GM13977 (cell line): Measurements from ENCODE around the gene TRAPPC5.

Experiments
- DNase-seq: peaks from one replicate; pipeline ENCODE4 v3.0.0; 2012; ENCODE audit warnings: low spot score
- in situ Hi-C: fragments of 300-500 bp; cut with MboI; formaldehyde crosslinking; loops from one replicate; pipeline ENCODE4 v1.12.0; 2022; ENCODE audit warnings: low sequenced_read_pairs, low pct_unique_long_range_greater_than_20kb, mixed read lengths, inconsistent platforms; ENCODE audit not compliant: unreplicated experiment
- TF ChIP-seq, protein P1 (sequence below): IDR thresholded peaks from 2 replicates; pipeline ENCODE4 v1.5.1; 2012; ENCODE audit warnings: mild to moderate bottlenecking, control low read depth; ENCODE audit not compliant: insufficient read depth; ENCODE audit errors: extremely low read depth, missing control alignments

Gene TRAPPC5

DNA sequence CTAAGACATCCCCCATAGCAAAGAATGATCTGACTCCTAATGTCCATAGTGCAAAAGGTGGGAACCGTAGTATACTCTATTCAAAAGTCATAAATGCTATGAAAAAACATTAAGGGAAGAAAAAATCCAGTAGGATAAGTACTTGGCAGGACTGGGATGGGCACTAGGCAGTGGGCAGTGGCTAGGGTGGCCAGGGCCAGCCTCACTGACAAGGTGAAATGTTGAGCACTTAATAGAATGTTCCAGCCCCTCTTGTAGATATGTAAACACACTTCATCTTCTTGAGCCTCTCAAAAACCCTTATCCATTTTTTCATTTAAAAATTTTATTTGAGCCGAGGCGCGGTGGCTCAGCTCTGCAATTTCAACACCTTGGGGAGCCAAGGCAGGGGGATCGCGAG, 52.7 kb downstream of the TRAPPC5 start:
- TF ChIP-seq, protein P1, sequence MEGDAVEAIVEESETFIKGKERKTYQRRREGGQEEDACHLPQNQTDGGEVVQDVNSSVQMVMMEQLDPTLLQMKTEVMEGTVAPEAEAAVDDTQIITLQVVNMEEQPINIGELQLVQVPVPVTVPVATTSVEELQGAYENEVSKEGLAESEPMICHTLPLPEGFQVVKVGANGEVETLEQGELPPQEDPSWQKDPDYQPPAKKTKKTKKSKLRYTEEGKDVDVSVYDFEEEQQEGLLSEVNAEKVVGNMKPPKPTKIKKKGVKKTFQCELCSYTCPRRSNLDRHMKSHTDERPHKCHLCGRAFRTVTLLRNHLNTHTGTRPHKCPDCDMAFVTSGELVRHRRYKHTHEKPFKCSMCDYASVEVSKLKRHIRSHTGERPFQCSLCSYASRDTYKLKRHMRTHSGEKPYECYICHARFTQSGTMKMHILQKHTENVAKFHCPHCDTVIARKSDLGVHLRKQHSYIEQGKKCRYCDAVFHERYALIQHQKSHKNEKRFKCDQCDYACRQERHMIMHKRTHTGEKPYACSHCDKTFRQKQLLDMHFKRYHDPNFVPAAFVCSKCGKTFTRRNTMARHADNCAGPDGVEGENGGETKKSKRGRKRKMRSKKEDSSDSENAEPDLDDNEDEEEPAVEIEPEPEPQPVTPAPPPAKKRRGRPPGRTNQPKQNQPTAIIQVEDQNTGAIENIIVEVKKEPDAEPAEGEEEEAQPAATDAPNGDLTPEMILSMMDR: no peak
- no peak for DNase-seq
- in situ Hi-C loops: no loop called here

DNA sequence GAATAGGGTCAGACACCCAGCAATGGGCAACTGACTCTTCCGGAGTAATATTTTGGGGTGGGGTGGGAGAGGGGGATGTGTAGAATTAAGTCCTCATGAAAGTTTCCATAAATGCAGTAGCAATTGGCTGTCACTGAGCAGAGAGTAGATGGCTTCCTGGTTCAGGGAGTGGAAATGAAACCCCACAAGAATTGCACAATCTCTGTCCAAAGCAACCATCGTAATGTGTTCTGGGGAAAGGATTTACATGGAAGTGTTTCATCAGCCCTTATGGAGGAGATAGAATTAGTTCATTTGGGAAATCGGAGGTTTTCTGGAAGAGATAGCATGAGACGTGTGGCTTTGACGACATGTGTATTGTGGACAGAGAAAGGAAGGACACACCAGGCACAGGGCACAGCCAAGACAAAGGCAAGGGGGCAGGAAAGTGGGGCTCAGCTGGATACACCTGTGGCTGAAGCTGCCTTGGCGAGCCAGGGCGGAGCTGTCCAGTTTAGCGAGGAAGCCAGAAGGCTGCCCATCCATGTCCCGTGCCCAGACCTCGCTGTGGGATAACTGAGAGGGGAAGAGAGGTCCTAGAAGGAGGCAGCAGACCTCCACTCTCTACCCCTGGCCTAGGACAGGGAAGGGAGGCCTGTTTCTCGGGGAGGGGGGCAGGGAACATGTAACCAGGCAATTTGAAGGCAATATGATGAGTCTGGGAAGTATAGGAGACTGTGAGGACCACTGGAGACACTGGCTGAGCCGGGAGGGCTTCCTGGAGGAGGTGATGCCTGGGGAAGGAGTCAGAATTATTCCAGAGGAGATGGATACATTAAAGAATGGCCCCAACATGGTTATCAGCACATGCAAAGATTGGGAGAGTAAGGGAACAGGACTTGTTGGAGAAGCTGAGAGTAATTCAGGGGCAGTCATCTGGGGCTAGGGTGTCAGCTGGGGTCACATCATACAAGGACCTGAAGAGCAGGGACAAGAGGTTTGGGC, 53.9 kb downstream of the TRAPPC5 start:
- DNase-seq: no peak
- in situ Hi-C loops: no loop called here

DNA sequence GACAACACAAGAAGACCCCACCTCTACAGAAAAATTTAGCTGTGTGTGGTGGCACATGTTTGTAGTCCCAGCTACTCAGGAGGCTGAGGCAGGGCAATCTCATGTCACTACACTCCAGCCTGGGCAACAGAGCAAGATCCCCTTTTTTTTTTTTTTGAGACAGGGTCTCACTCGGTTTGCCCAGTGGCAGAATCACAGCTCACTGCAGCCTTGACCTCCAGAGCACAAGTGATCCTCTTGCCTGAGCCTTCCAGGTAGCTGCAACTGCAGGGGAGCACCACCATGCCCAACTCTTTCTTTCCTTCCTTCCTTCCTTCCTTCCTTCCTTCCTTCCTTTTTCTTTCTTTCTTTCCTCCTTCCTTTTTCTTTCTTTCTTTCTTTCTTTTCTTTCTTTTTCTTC, 55.5 kb downstream of the TRAPPC5 start:
- no peak for DNase-seq
- in situ Hi-C loops: no loop called here
- TF ChIP-seq, protein P1: no peak

More for the DNA sequence above, 53.9 kb downstream of the TRAPPC5 start:
- TF ChIP-seq, protein P1: no peak

DNA sequence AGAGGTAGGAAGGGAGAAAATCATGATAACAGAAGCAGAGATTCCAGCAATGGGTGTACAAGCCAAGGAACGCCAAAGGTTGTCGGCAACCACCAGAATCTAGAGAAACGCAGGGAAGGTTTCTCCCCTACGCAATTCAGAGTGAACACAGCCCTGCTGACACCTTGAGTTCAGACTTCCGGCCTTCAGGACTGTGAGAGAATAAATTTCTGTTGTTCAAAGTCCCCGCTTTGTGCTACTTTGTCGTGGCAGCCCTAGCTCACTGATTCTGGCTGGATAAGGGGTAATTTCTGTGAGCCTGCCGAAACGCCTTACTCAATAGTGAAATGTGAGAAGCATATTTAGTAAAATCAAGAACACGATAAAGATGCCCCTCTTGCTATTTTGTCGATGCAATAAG, 56.6 kb downstream of the TRAPPC5 start:
- no peak for DNase-seq
- in situ Hi-C loops: no loop called here
- TF ChIP-seq, protein P1: no peak
